CD4-positive, CD25-positive, alpha-beta regulatory T cell (primary cell): ENCODE results near the gene CTNNA2. TPM values are rescaled to one million over a fixed set of nuclear protein-coding genes. Genes with fewer than 3 reads are reported as not detected.

ENCODE experiments used
- ATAC-seq, 2 donors: fragments of 150-1000 bp; cut with Tn5 transposase; one replicate each; pipeline ENCODE4 v1.10.0; 2021; ENCODE audit warnings: low read depth in 2 of 2, moderate number of reproducible peaks in 2 of 2, moderate library complexity in 1 of 2
- DNase-seq, 3 donors: peaks; one replicate each; pipeline versions ENCODE4 v3.0.0 to v3.0.0-alpha.2; 2012 to 2022; ENCODE audit warnings: mixed read lengths in 1 of 3
- H3K27ac ChIP-seq: one replicate; pipeline ENCODE4 v1.7.0; 2013; ENCODE audit warnings: mild to moderate bottlenecking, low read length; ENCODE audit not compliant: insufficient read depth, poor library complexity, severe bottlenecking
- H3K27me3 ChIP-seq: one replicate; pipeline ENCODE4 v1.7.0; 2013; ENCODE audit warnings: low read length; ENCODE audit not compliant: control insufficient read depth, insufficient read depth
- H3K36me3 ChIP-seq: one replicate; pipeline ENCODE4 v1.7.0; 2013; ENCODE audit warnings: mild to moderate bottlenecking, low read length, moderate library complexity; ENCODE audit not compliant: control insufficient read depth, insufficient read depth
- H3K4me1 ChIP-seq: 2 replicates; pipeline ENCODE4 v1.7.0; 2013; ENCODE audit warnings: mild to moderate bottlenecking, low read length; ENCODE audit not compliant: insufficient read depth, control insufficient read depth, poor library complexity, severe bottlenecking
- H3K4me3 ChIP-seq: one replicate; pipeline ENCODE4 v1.7.0; 2013; ENCODE audit warnings: low read depth, mild to moderate bottlenecking, low read length, moderate library complexity
- H3K9me3 ChIP-seq, 2 experiments: 1 replicate in 1 of 2; 2 replicates in 1 of 2; pipeline ENCODE4 v1.7.0; 2013; ENCODE audit warnings: low read length in 2 of 2, mild to moderate bottlenecking in 1 of 2, moderate library complexity in 1 of 2; ENCODE audit not compliant: control insufficient read depth in 2 of 2
- H3K27ac Mint-ChIP-seq, 3 donors: one replicate each; pipeline ENCODE4 v1.8.0; 2020 to 2022; ENCODE audit warnings: mild to moderate bottlenecking in 3 of 3, mixed read lengths in 3 of 3, moderate library complexity in 2 of 3
- H3K27me3 Mint-ChIP-seq: one replicate; pipeline ENCODE4 v1.8.0; 2022; ENCODE audit warnings: mild to moderate bottlenecking, mixed read lengths
- H3K36me3 Mint-ChIP-seq: one replicate; pipeline ENCODE4 v1.8.0; 2020; ENCODE audit warnings: mixed read lengths
- H3K4me1 Mint-ChIP-seq, 4 donors: one replicate each; pipeline ENCODE4 v1.8.0; 2020 to 2022; ENCODE audit warnings: mixed read lengths in 4 of 4, mild to moderate bottlenecking in 1 of 4
- H3K4me3 Mint-ChIP-seq, 4 donors: one replicate each; pipeline ENCODE4 v1.8.0; 2020 to 2022; ENCODE audit warnings: mild to moderate bottlenecking in 4 of 4, mixed read lengths in 4 of 4, moderate library complexity in 3 of 4
- H3K9me3 Mint-ChIP-seq, 7 donors: one replicate each; pipeline ENCODE4 v1.8.0; 2020 to 2022; ENCODE audit warnings: mixed read lengths in 7 of 7, mild to moderate bottlenecking in 3 of 7, moderate library complexity in 2 of 7
- polyA plus RNA-seq, 4 donors: library from polyadenylated mRNA; unstranded; fragments of 300-500 nt; fragmentation: Illumina TruSeq; gene quantifications; one replicate each; pipeline ENCODE4 v1.2.3, GENCODE V29; 2021
- total RNA-seq: library from RNA; stranded (reverse); gene quantifications from one replicate; pipeline ENCODE4 v1.2.3, GENCODE V29; 2022

CTNNA2 gene
- total and polyA plus RNA-seq, 5 donors from 2014 or later, result not detected

DNA sequence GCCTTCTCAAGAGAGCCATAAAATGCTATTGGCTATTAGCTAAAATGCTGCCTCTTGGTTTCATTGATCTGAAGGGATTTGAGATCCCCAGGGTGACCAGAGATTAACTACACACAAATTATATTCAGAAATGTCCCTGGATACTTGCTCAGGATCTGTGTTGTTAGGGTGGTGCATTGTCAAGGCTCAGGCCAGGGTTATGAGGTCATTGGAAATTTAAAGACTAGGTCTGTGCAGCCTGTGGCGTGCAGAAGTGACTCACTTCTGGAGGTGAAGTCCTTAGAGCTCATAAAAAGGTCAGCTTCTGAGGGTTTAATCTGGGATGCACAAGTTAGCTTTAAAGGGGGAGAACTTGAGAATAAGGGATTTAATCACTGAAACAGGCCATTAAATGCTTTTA lies 768.2 kb downstream of the CTNNA2 start:
- DNase-seq (no peak), ATAC-seq (no peak)
- no peak overlapping the region for H3K27ac Mint-ChIP-seq
- no peak overlapping the region for H3K27ac ChIP-seq
- H3K36me3 ChIP-seq, result no peaks in the 10 kb centered on the region
- H3K4me3 ChIP-seq, result no peak overlapping the region
- peaks cover 0 to 18% (median 6%) of the 10 kb centered on the region in 7 donors for H3K9me3 Mint-ChIP-seq
- H3K27me3 Mint-ChIP-seq, result no peaks in the 10 kb centered on the region
- no peaks in the 10 kb centered on the region for H3K4me1 Mint-ChIP-seq
- no peaks in the 10 kb centered on the region for H3K36me3 Mint-ChIP-seq
- H3K9me3 ChIP-seq, result no peaks in the 10 kb centered on the region
- no peaks in the 10 kb centered on the region for H3K4me1 ChIP-seq
- H3K27me3 ChIP-seq, result no peaks in the 10 kb centered on the region
- H3K4me3 Mint-ChIP-seq, result no peak overlapping the region

DNA sequence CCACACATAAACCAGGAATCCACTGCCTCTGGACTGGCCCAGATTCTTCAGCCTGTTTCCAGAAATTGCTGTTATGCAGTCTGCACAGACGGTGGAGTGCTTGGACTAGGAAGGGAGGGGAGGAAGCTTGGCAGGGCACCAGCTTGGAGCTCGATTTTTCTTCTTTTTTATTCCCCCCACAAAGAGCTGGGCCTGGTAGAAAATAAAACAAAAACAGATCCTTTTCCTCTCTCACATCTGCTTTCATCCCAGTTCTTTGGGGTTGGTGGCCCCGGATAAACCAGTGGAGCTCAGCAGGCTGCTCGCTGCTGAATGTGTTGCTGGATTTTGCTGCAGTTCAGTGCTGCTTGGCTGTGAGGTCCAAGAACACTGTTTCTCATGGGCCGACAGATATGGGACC lies 775.7 kb downstream of the CTNNA2 start:
- ATAC-seq, result no peak

DNA sequence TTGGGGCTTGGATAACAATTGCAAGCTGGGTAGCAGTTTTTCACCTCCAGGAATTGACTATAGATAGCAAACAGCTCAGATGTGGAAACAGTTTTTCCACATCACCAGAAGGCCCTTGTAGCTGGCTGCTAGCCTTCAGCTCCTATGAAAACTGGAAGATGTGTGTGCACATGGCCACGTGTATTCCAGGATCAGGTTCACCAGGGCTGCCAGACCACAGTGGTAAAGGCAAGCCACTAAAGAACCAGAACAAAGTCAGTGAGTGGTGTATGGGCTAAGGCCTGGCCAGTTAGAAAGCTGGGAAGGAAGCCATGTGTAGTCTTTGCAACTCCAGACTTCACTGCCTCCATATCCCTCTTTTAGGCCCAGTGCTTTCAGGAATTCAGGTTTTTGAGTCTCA lies 778.8 kb downstream of the CTNNA2 start:
- Histone ChIP-seq H3K36me3 (no peaks in the 10 kb centered on the region), H3K4me1 (no peaks in the 10 kb centered on the region), H3K4me3 (no peak overlapping the region), H3K27ac (no peak overlapping the region), H3K9me3 (no peaks in the 10 kb centered on the region), H3K27me3 (no peaks in the 10 kb centered on the region)
- no peak for DNase-seq
- H3K27ac Mint-ChIP-seq, result no peak overlapping the region
- peaks cover 2 to 14% (median 7%) of the 10 kb centered on the region in 7 donors for H3K9me3 Mint-ChIP-seq
- no peaks in the 10 kb centered on the region for H3K27me3 Mint-ChIP-seq
- no peak for ATAC-seq
- no peaks in the 10 kb centered on the region for H3K36me3 Mint-ChIP-seq
- no peak overlapping the region for H3K4me3 Mint-ChIP-seq
- H3K4me1 Mint-ChIP-seq, result no peaks in the 10 kb centered on the region

More for the DNA sequence above, 775.7 kb downstream of the CTNNA2 start:
- Histone ChIP-seq H3K36me3 (no peaks in the 10 kb centered on the region), H3K9me3 (no peaks in the 10 kb centered on the region), H3K27me3 (no peaks in the 10 kb centered on the region), H3K27ac (no peak overlapping the region), H3K4me1 (no peaks in the 10 kb centered on the region), H3K4me3 (no peak overlapping the region)
- Mint-ChIP-seq H3K4me3 (no peak overlapping the region), H3K4me1 (no peaks in the 10 kb centered on the region), H3K27ac (no peak overlapping the region), H3K9me3 (peaks cover 2 to 15% (median 13%) of the 10 kb centered on the region in 7 donors), H3K36me3 (no peaks in the 10 kb centered on the region), H3K27me3 (no peaks in the 10 kb centered on the region)
- no peak for DNase-seq

DNA sequence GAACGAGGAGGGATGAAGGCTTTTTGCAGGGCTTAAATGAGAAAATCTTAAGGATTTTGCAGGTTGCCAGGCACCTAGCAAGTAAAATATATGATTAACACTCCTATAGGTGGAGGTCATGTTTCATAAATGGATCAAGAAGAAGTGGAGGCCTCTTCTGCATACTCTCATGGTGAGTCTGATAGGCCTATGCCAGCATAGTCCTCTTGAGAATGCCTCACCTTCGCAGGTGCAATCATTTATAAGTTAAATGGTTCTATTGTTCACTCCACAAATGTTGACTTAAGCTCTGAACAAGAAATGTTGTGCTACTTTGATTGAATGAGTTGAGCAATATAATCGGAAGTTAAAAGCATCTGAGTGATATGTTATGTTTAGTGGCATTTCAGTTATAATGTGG lies 779.6 kb downstream of the CTNNA2 start:
- ATAC-seq, result no peak
- Mint-ChIP-seq H3K27ac (no peak overlapping the region), H3K27me3 (no peaks in the 10 kb centered on the region)

DNA sequence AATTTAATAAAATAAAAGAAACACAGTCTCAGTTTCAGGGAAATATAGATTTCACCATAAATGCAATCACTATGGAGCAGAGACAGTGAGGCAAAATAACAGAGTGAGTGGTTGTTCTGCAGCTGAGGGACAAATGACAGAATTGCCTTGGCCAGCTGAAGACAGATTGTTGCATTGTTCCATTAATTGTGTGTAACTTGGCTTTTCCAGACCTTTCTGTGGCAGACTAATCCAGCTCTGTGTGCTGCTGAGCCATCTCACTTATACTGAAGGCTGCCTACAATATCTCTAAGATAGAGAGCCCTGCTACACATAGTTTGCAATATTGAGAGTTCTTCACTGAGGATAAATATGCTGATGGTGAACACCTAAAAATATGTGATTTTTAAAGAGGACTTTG lies 780.2 kb downstream of the CTNNA2 start:
- Histone ChIP-seq H3K27ac (no peak overlapping the region), H3K36me3 (no peaks in the 10 kb centered on the region), H3K9me3 (no peaks in the 10 kb centered on the region), H3K27me3 (no peaks in the 10 kb centered on the region), H3K4me3 (no peak overlapping the region), H3K4me1 (no peaks in the 10 kb centered on the region)
- H3K4me3 Mint-ChIP-seq, result no peak overlapping the region
- H3K4me1 Mint-ChIP-seq, result no peaks in the 10 kb centered on the region
- DNase-seq (no peak), ATAC-seq (no peak)
- peaks cover 2 to 10% (median 5%) of the 10 kb centered on the region in 7 donors for H3K9me3 Mint-ChIP-seq
- H3K36me3 Mint-ChIP-seq, result no peaks in the 10 kb centered on the region
- H3K27me3 Mint-ChIP-seq, result no peaks in the 10 kb centered on the region
- no peak overlapping the region for H3K27ac Mint-ChIP-seq

More for the DNA sequence above, 779.6 kb downstream of the CTNNA2 start:
- Histone ChIP-seq H3K27me3 (no peaks in the 10 kb centered on the region), H3K36me3 (no peaks in the 10 kb centered on the region), H3K4me1 (no peaks in the 10 kb centered on the region), H3K9me3 (no peaks in the 10 kb centered on the region), H3K4me3 (no peak overlapping the region), H3K27ac (no peak overlapping the region)
- Mint-ChIP-seq H3K4me3 (no peak overlapping the region), H3K9me3 (peaks cover 2 to 10% (median 5%) of the 10 kb centered on the region in 7 donors), H3K36me3 (no peaks in the 10 kb centered on the region), H3K4me1 (no peaks in the 10 kb centered on the region)
- no peak for DNase-seq

DNA sequence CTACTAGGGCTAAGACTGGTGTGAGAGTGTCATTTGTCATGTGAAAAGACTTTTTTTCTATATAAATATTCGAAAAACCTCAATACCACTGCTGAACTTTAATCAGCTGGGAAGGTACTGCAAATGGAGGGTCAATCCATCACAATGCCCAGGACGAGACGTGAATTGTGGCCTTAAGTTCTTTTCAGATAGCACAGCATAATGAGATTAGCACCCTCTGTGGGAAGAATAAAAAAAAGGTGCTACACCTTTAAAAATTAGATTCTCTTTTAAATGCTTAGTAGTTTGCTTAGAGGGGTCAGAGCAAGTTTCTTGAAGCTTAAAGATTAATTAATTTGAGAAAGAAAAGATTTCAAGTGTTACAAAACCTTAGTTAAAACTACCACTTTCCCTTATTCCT lies 786.1 kb downstream of the CTNNA2 start:
- no peaks in the 10 kb centered on the region for H3K4me1 Mint-ChIP-seq
- H3K27me3 Mint-ChIP-seq, result peaks cover 11% of the 10 kb centered on the region
- Histone ChIP-seq H3K4me1 (no peaks in the 10 kb centered on the region), H3K4me3 (no peak overlapping the region), H3K27ac (no peak overlapping the region), H3K36me3 (no peaks in the 10 kb centered on the region), H3K27me3 (no peaks in the 10 kb centered on the region), H3K9me3 (no peaks in the 10 kb centered on the region)
- no peak overlapping the region for H3K4me3 Mint-ChIP-seq
- peaks cover 0 to 14% (median 7%) of the 10 kb centered on the region in 7 donors for H3K9me3 Mint-ChIP-seq
- ATAC-seq (no peak), DNase-seq (no peak)
- no peaks in the 10 kb centered on the region for H3K36me3 Mint-ChIP-seq
- no peak overlapping the region for H3K27ac Mint-ChIP-seq

DNA sequence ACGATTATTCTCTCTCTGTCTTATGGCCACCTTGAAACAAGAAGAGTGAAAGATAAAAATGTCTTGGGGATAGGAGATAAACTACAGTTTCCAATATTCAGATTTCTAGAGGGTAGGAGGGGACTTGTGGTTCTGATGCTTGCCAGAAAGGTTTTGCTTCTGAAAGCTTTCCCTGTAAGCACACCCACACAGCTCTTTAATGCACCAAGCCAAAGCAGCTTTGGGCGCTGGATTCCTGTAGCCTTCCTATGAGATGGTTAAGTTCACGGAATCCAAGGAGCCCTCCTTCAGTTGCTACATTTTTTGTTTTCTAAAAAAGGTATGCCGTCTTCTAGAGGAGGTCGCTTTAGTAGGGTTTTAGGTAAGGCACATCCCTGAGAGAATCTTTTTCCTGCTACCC lies 786.8 kb downstream of the CTNNA2 start:
- no peaks in the 10 kb centered on the region for H3K36me3 ChIP-seq
- H3K27ac Mint-ChIP-seq, result no peak overlapping the region
- no peaks in the 10 kb centered on the region for H3K4me1 Mint-ChIP-seq
- H3K9me3 ChIP-seq, result no peaks in the 10 kb centered on the region
- H3K27ac ChIP-seq, result no peak overlapping the region
- ATAC-seq (no peak), DNase-seq (no peak)
- peaks cover 0 to 14% (median 7%) of the 10 kb centered on the region in 7 donors for H3K9me3 Mint-ChIP-seq
- no peak overlapping the region for H3K4me3 ChIP-seq
- H3K4me3 Mint-ChIP-seq, result no peak overlapping the region
- no peaks in the 10 kb centered on the region for H3K4me1 ChIP-seq
- no peaks in the 10 kb centered on the region for H3K36me3 Mint-ChIP-seq
- no peaks in the 10 kb centered on the region for H3K27me3 ChIP-seq
- H3K27me3 Mint-ChIP-seq, result peaks cover 11% of the 10 kb centered on the region

DNA sequence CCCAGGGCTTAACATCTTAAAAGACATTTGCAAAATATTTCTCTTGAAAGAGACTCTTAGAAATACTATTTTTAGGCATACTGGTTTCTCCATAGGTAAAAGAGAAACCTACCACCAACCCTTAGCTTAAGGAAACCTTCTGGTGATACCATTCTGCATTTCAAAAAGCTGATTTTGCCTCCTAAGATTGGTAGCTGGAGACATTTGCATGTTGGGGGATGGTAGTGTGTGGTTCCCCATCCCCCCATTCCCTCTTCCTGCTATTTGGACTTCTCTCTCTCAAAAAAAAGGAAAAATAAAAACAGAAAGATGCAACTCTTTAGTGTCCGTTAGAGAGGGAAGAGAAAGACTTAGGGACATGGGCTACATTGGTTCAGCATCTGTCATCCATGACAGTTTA lies 787.5 kb downstream of the CTNNA2 start:
- peaks cover 0 to 12% (median 7%) of the 10 kb centered on the region in 7 donors for H3K9me3 Mint-ChIP-seq
- no peaks in the 10 kb centered on the region for H3K36me3 ChIP-seq
- no peaks in the 10 kb centered on the region for H3K27me3 ChIP-seq
- H3K27ac Mint-ChIP-seq, result no peak overlapping the region
- H3K9me3 ChIP-seq, result no peaks in the 10 kb centered on the region
- H3K4me1 ChIP-seq, result no peaks in the 10 kb centered on the region
- DNase-seq, result no peak
- ATAC-seq, result no peak
- peaks cover 11% of the 10 kb centered on the region for H3K27me3 Mint-ChIP-seq
- no peak overlapping the region for H3K27ac ChIP-seq
- H3K4me3 Mint-ChIP-seq, result no peak overlapping the region
- no peaks in the 10 kb centered on the region for H3K4me1 Mint-ChIP-seq
- no peak overlapping the region for H3K4me3 ChIP-seq
- H3K36me3 Mint-ChIP-seq, result no peaks in the 10 kb centered on the region
